Heart left ventricle (tissue), 16 donors: ENCODE results near the gene C16orf82. TPM values are rescaled to one million over a fixed set of nuclear protein-coding genes. Genes with fewer than 3 reads are reported as not detected.

Experiments
- ATAC-seq, 4 donors: fragments of 200-7000 bp; cut with Tn5 transposase; one replicate each; pipeline ENCODE4 v1.9.1; 2020 to 2022; ENCODE audit warnings: moderate library complexity in 4 of 4, mild to moderate bottlenecking in 3 of 4, moderate number of reproducible peaks in 1 of 4
- DNase-seq, 5 donors: peaks; one replicate each; pipeline ENCODE4 v3.0.0-alpha.2; 2020
- H3K27ac ChIP-seq, 12 donors: fragments of 200-600 bp; sonication (generic) in 4 of 12; one replicate each; pipeline versions ENCODE4 v1.5.0 to v1.8.0; 2016 to 2022; ENCODE audit warnings: mild to moderate bottlenecking in 2 of 12
- H3K27me3 ChIP-seq, 9 donors: fragments of 200-600 bp; sonication (generic) in 2 of 9; one replicate each; pipeline versions ENCODE4 v1.5.1 to v1.8.0; 2016 to 2022; ENCODE audit warnings: mild to moderate bottlenecking in 3 of 9
- H3K36me3 ChIP-seq, 9 donors: fragments of 200-600 bp; sonication (generic) in 2 of 9; one replicate each; pipeline versions ENCODE4 v1.5.0 to v1.8.0; 2018 to 2022; ENCODE audit warnings: mild to moderate bottlenecking in 2 of 9
- H3K4me1 ChIP-seq, 12 donors: fragments of 200-600 bp; sonication (generic) in 4 of 12; one replicate each; pipeline versions ENCODE4 v1.5.0 to v1.8.0; 2016 to 2022; ENCODE audit warnings: mild to moderate bottlenecking in 3 of 12
- H3K4me3 ChIP-seq, 12 donors: fragments of 200-600 bp; sonication (generic) in 4 of 12; one replicate each; pipeline versions ENCODE4 v1.5.0 to v1.8.0; 2017 to 2022; ENCODE audit warnings: mild to moderate bottlenecking in 9 of 12, moderate library complexity in 4 of 12
- H3K9me3 ChIP-seq, 12 donors: fragments of 200-600 bp; sonication (generic) in 4 of 12; one replicate each; pipeline versions ENCODE4 v1.5.0 to v1.8.0; 2016 to 2022; ENCODE audit warnings: mild to moderate bottlenecking in 1 of 12
- CTCF ChIP-seq, 12 donors: fragments of 200-600 bp; sonication (generic) in 4 of 12; IDR thresholded peaks; one replicate each; pipeline versions ENCODE4 v1.5.0 to v1.8.0; 2018 to 2022; ENCODE audit warnings: antibody characterized with exemption in 12 of 12, mild to moderate bottlenecking in 5 of 12
- POLR2A ChIP-seq, 2 donors: fragments of 450-650 bp; IDR thresholded peaks; one replicate each; pipeline ENCODE4 v1.6.1; 2017; ENCODE audit warnings: antibody characterized with exemption in 2 of 2, mild to moderate bottlenecking in 2 of 2, moderate library complexity in 2 of 2
- WGBS, 4 donors: extraction: QIAGEN DNeasy Blood & Tissue Kit in 2 of 4; methylation state at CpG; one replicate each; pipeline versions ENCODE4 v1.1.5 to v1.1.7; 2013 to 2018; 5-methylcytosine and 5-hydroxymethylcytosine counted together
- intact Hi-C, 10 donors: fragments of 100-400 bp; cut with DNase I; formaldehyde crosslinking; loops; one replicate each; pipeline versions ENCODE4 v1.11.1 to v1.14.2; 2022
- polyA plus RNA-seq, 2 donors: library from polyadenylated mRNA; stranded (reverse); fragments of 200-250 nt; gene quantifications; one replicate each; pipeline ENCODE4 v1.2.3, GENCODE V29; 2013
- total RNA-seq, 9 donors: library from RNA; depleted of rRNA in 2 of 9; stranded (reverse); fragments of >200 nt in 2 of 9; fragmentation: NEBNext Ultra II Directional in 3 of 9; extraction: Animal tissue kit (Norgen Biotek cat#: 25700) in 3 of 9; gene quantifications; one replicate each; pipeline versions ENCODE4 v1.1.0 to v1.2.4, GENCODE V29; 2016 to 2023
- donor health status: ischemic (EF 13 %, LVEDD 7.1; RV severe dilation, severe dysfunction).
- donor health status: healthy with polysubstance abuse.
- donor health status: DM: no; HTN: yes; CAD: no.
- donor health status: DM: no; HTN: no; CAD: no.
- donor health status: ischemic (EF 25% LVEDD 6.9; RV normal size, moderate dysfunction).
- donor health status: ischemic (EF 25% LVEDD 5.7; RV mildly dilated, moderate dysfunction).
- donor health status: healthy.
- donor health status: DM: yes; HTN: yes; CAD: no.
- donor health status: ischemic (EF 35%, LVEDD 5.7; RV mildly dilated, moderate dysfunction).
- donor health status: nonischemic (EF 11% LVEDD 7.7; RV severe dilation, severe dysfunction).
- donor health status: DM: yes; HTN: yes; CAD: no.
- donor health status: PGD.
- donor health status: ischemic (EF 29% LVEDD 5.4; RV normal size, mild dysfunction).
- donor health status: nonischemic (EF 23%, LVEDD 6.1; RV moderate dilation, normal function).

C16orf82 gene
- total and polyA plus RNA-seq, 11 donors, result not detected

GRCh38 chr16:27110524-27110896, 43.8 kb downstream of the C16orf82 start:
- Histone ChIP-seq H3K9me3 (no peaks in the 10 kb centered on the region), H3K27me3 (peaks cover 0 to 16% (median 0%) of the 10 kb centered on the region in 9 donors), H3K4me1 (peaks cover 0 to 13% (median 7%) of the 10 kb centered on the region in 12 donors), H3K4me3 (peak overlapping the region in 9 of 12 donors; percentile 20 to 51 (median 38)), H3K36me3 (no peaks in the 10 kb centered on the region), H3K27ac (peak overlapping the region in 9 of 12 donors; percentile 3 to 77 (median 59))
- 25 to 37% (median 36%) methylated on average over 7 of the region's 7 CpGs for WGBS, 4 donors
- no peak for ATAC-seq
- no peak for DNase-seq
- intact Hi-C loops, result loop anchor here in 2 of 10 donors (5.0 to 10.0 kb wide), 2 partner anchors 1273 to 1836 kb away; no protein-coding TSS in a partner anchor
- TF ChIP-seq CTCF (IDR thresholded peaks at IDR 0.05) (no peak), POLR2A (IDR thresholded peaks at IDR 0.05) (no peak)

GRCh38 chr16:27111486-27111885, 44.8 kb downstream of the C16orf82 start:
- 74 to 81% (median 79%) methylated on average over 7 of the region's 7 CpGs for WGBS, 4 donors
- ATAC-seq, result no peak
- H3K4me3 ChIP-seq, result no peak overlapping the region
- H3K36me3 ChIP-seq, result no peaks in the 10 kb centered on the region
- DNase-seq, result no peak
- peaks cover 0 to 13% (median 7%) of the 10 kb centered on the region in 12 donors for H3K4me1 ChIP-seq
- H3K9me3 ChIP-seq, result no peaks in the 10 kb centered on the region
- TF ChIP-seq CTCF (IDR thresholded peaks at IDR 0.05), result no peak
- TF ChIP-seq POLR2A (IDR thresholded peaks at IDR 0.05), result no peak
- no peak overlapping the region for H3K27ac ChIP-seq
- H3K27me3 ChIP-seq, result peaks cover 0 to 12% (median 0%) of the 10 kb centered on the region in 9 donors
- intact Hi-C loops, result loop anchor here in 2 of 10 donors (5.0 to 10.0 kb wide), 2 partner anchors 1274 to 1837 kb away; no protein-coding TSS in a partner anchor

- intact Hi-C loops, result loop anchor here in 2 of 10 donors (5.0 to 10.0 kb wide), 2 partner anchors 1275 to 1837 kb away; no protein-coding TSS in a partner anchor
- WGBS, 4 donors, result 82 to 90% (median 85%) methylated on average over 4 of the region's 4 CpGs
- no peaks in the 10 kb centered on the region for H3K36me3 ChIP-seq
- no peak overlapping the region for H3K27ac ChIP-seq
- peaks cover 0 to 9% (median 0%) of the 10 kb centered on the region in 9 donors for H3K27me3 ChIP-seq
- DNase-seq (no peak), ATAC-seq (no peak)
- no peak overlapping the region for H3K4me3 ChIP-seq
- H3K9me3 ChIP-seq, result no peaks in the 10 kb centered on the region
- no peak for TF ChIP-seq CTCF (IDR thresholded peaks at IDR 0.05)
- TF ChIP-seq POLR2A (IDR thresholded peaks at IDR 0.05), result no peak
- peaks cover 0 to 13% (median 7%) of the 10 kb centered on the region in 12 donors for H3K4me1 ChIP-seq
Observed at GRCh38 chr16:27112093-27112811, 45.5 kb downstream of the C16orf82 start.

- intact Hi-C loops, result loop anchor here in 2 of 10 donors (5.0 to 10.0 kb wide), 2 partner anchors 1276 to 1839 kb away; no protein-coding TSS in a partner anchor
- no peak for ATAC-seq
- TF ChIP-seq CTCF (IDR thresholded peaks at IDR 0.05) (no peak), POLR2A (IDR thresholded peaks at IDR 0.05) (no peak)
- Histone ChIP-seq H3K4me1 (peaks cover 0 to 13% (median 7%) of the 10 kb centered on the region in 12 donors), H3K36me3 (no peaks in the 10 kb centered on the region), H3K9me3 (no peaks in the 10 kb centered on the region), H3K4me3 (no peak overlapping the region), H3K27ac (no peak overlapping the region), H3K27me3 (peaks cover 0 to 9% (median 0%) of the 10 kb centered on the region in 9 donors)
- WGBS, 4 donors, result 47 to 54% (median 50%) methylated on average over 8 of the region's 8 CpGs
- DNase-seq, result no peak
Observed at GRCh38 chr16:27113341-27113841, 46.7 kb downstream of the C16orf82 start.
